HFFc6 (cell line): Measurements from ENCODE around the gene NEK6. TPM values are rescaled to one million over a fixed set of nuclear protein-coding genes. Genes with fewer than 3 reads are reported as not detected.

Source experiments
- DNase-seq: peaks from one replicate; pipeline ENCODE4 v3.0.0-alpha.2; 2018
- H3K27ac Mint-ChIP-seq: 2 replicates; pipeline ENCODE4 v1.8.0; 2020; ENCODE audit warnings: mild to moderate bottlenecking, mixed read lengths
- H3K27me3 Mint-ChIP-seq: 2 replicates; pipeline ENCODE4 v1.8.0; 2021; ENCODE audit warnings: mild to moderate bottlenecking, moderate library complexity, mixed read lengths; ENCODE audit not compliant: insufficient read depth
- H3K36me3 Mint-ChIP-seq: 2 replicates; pipeline ENCODE4 v1.8.0; 2021; ENCODE audit warnings: low read depth, mixed read lengths
- H3K4me1 Mint-ChIP-seq: 2 replicates; pipeline ENCODE4 v1.8.0; 2020; ENCODE audit warnings: low read depth, mixed read lengths
- H3K4me3 Mint-ChIP-seq: 2 replicates; pipeline ENCODE4 v1.8.0; 2020; ENCODE audit warnings: mild to moderate bottlenecking, moderate library complexity, mixed read lengths
- H3K9me3 Mint-ChIP-seq: 2 replicates; pipeline ENCODE4 v1.8.0; 2020; ENCODE audit warnings: mild to moderate bottlenecking, mixed read lengths
- CTCF ChIP-seq: fragments of 200-600 bp; sonication (generic); IDR thresholded peaks from 2 replicates; pipeline ENCODE4 v1.5.0; 2021; ENCODE audit warnings: antibody characterized with exemption, mild to moderate bottlenecking
- total RNA-seq, 6 experiments: library from RNA; stranded (reverse); fragmentation: NEBNext Ultra II Directional; extraction: Animal tissue kit (Norgen Biotek cat#: 25700); gene quantifications; 2 replicates in 1 of 6; 3 replicates in 5 of 6; pipeline ENCODE4 v1.2.3, GENCODE V29; 2021

The NEK6 gene
- total RNA-seq, 6 experiments from 2014 or later = 66.5 to 81.1 (median 71.4) TPM

GRCh38 chr9:124277420-124277819, 19.7 kb downstream of the NEK6 start:
- Mint-ChIP-seq H3K4me1 (peaks cover 38% of the 10 kb centered on the region), H3K27ac (no peak overlapping the region), H3K4me3 (no peak overlapping the region), H3K27me3 (peaks cover 4% of the 10 kb centered on the region), H3K9me3 (no peaks in the 10 kb centered on the region), H3K36me3 (peaks cover 6% of the 10 kb centered on the region; the same call in 1 of the 2 replicates)
- no peak for DNase-seq
- TF ChIP-seq CTCF = no peak

- no peak for DNase-seq
- no peak for TF ChIP-seq CTCF
- peak overlapping the region; percentile 38; the same call in 1 of the 2 replicates for H3K27ac Mint-ChIP-seq
- peaks cover 44% of the 10 kb centered on the region for H3K4me1 Mint-ChIP-seq
- H3K27me3 Mint-ChIP-seq = peaks cover 4% of the 10 kb centered on the region
- no peak overlapping the region for H3K4me3 Mint-ChIP-seq
- H3K9me3 Mint-ChIP-seq = no peaks in the 10 kb centered on the region
- peaks cover 6% of the 10 kb centered on the region; the same call in 1 of the 2 replicates for H3K36me3 Mint-ChIP-seq
These were observed 20.3 kb downstream of the NEK6 start for GRCh38 chr9:124278054-124278540.

- Mint-ChIP-seq H3K9me3 (no peaks in the 10 kb centered on the region), H3K27me3 (peaks cover 8% of the 10 kb centered on the region), H3K4me3 (peak overlapping the region; percentile 24; the same call in 1 of the 2 replicates), H3K27ac (peak overlapping the region; percentile 79), H3K36me3 (peaks cover 6% of the 10 kb centered on the region; the same call in 1 of the 2 replicates), H3K4me1 (peaks cover 50% of the 10 kb centered on the region)
- TF ChIP-seq CTCF = no peak
- DNase-seq = no peak
These were observed 21.9 kb downstream of the NEK6 start for GRCh38 chr9:124279531-124280175.

- Mint-ChIP-seq H3K9me3 (no peaks in the 10 kb centered on the region), H3K4me3 (no peak overlapping the region), H3K36me3 (peaks cover 7% of the 10 kb centered on the region; the same call in 1 of the 2 replicates), H3K27me3 (peaks cover 8% of the 10 kb centered on the region), H3K27ac (peak overlapping the region; percentile 79), H3K4me1 (peaks cover 56% of the 10 kb centered on the region)
- TF ChIP-seq CTCF = no peak
- DNase-seq = peak; percentile 47
These were observed 22.5 kb downstream of the NEK6 start for GRCh38 chr9:124280176-124280691.

GRCh38 chr9:124281931-124282371, 24.2 kb downstream of the NEK6 start:
- no peak overlapping the region for H3K4me3 Mint-ChIP-seq
- H3K36me3 Mint-ChIP-seq = peaks cover 10% of the 10 kb centered on the region; the same call in 1 of the 2 replicates
- no peaks in the 10 kb centered on the region for H3K9me3 Mint-ChIP-seq
- TF ChIP-seq CTCF = no peak
- peaks cover 73% of the 10 kb centered on the region for H3K4me1 Mint-ChIP-seq
- H3K27ac Mint-ChIP-seq = peak overlapping the region; percentile 5
- no peak for DNase-seq
- peaks cover 8% of the 10 kb centered on the region for H3K27me3 Mint-ChIP-seq
